ENCODE data around the gene GAS2L2.

The GAS2L2 gene

DNA sequence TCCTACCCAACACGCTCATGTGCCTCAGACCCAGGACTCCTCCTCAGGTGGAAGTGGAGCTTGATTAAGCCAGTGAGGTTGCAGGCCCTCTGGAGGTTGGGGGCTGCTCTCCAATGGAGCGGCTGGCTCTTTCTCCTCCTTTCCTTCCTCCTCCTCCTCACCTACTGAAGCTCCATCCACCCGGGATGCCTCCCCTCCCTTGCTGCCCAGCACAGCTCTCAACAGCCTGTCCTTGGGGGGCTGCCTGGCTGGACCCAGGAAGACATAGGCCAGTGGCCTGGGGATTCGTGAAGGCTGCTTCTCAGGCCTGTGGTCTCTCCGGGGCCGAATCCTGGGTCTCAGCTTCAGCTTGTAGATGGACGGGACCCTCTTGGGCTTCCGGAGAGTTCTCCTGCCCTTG, 8.2 kb downstream of the GAS2L2 start:
- no peak for DNase-seq

DNA sequence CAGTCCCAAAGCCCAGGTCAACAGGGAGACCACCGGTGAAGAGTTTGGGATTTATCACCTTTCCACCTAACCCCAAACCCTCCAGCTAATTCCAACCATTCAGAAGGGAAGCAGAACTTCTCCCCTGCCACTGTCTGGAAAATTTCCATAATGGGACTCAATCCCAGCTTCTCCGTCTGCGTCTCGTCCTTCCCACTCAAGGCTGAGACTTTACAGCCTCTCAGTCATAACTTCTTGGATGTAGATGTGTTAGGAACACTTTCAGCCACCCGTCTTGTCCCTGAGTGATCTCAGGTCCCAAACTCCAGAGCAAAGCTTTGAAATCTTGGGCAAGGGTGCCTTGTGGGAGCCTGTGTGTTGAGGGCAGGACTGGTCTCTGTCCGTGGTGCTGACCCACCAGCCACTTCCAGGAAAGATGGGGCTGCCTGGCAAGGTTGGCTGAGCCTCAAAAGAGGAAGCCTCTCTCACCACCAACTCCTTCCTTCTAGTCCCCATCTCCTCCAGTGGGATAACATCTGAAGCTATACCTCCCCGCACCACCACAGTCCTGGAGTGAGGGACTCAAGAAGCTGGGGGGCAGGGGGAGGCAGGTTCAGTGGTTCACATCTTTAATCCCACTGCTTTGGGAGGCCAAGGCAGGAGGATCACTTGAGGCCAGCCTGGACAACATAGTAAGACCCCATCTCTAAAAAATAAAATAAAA, 9.3 kb downstream of the GAS2L2 start:
- DNase-seq, result peak; percentile 11

DNA sequence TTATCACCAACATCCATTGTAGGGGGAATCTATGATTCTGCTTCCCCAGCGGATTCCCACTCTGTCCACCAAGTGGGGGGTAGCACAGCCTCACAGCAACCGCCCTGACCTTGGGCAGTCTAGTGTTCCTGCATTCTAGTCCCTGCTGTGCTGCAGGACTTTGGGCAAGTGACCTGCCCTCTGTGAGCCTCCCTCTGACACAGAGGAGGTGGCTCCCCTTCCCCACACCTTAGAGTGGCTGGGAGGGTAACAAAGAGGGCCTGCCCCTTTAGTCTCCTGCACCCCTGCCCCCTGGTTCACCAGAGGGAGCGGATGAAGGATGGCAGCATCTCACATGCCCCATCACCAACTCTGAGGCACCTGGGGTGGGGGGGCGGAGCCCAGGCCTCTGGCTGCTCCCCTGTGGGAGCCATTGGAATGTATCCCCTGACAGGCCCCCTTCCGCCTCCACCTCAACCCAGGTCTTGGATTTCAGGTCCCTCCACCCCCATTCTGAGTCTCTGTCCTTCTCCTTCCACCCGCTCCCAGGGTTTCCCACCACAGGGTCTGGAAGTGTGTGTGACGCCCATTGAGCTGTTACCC, 10.1 kb downstream of the GAS2L2 start:
- no peak for DNase-seq

DNA sequence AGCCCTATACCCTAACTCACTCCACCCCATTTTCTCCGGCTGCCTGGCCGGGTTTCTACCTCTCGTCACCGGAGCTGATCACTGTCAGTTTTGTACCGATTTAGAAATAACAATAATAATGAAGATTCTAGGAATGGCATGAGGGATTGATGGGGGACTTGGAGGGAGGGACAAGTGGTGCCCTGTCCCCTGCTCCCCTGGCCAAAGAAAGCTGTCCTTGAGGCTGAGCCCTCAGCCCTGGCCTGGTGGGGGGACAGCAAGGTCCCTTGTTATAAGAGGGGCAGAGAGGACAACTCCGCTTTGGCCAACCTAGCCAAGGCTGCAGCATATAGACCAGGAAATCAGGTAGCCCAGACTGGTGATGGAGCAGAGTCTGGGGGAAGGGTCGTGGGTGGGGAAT, 10.5 kb downstream of the GAS2L2 start:
- no peak for DNase-seq

DNA sequence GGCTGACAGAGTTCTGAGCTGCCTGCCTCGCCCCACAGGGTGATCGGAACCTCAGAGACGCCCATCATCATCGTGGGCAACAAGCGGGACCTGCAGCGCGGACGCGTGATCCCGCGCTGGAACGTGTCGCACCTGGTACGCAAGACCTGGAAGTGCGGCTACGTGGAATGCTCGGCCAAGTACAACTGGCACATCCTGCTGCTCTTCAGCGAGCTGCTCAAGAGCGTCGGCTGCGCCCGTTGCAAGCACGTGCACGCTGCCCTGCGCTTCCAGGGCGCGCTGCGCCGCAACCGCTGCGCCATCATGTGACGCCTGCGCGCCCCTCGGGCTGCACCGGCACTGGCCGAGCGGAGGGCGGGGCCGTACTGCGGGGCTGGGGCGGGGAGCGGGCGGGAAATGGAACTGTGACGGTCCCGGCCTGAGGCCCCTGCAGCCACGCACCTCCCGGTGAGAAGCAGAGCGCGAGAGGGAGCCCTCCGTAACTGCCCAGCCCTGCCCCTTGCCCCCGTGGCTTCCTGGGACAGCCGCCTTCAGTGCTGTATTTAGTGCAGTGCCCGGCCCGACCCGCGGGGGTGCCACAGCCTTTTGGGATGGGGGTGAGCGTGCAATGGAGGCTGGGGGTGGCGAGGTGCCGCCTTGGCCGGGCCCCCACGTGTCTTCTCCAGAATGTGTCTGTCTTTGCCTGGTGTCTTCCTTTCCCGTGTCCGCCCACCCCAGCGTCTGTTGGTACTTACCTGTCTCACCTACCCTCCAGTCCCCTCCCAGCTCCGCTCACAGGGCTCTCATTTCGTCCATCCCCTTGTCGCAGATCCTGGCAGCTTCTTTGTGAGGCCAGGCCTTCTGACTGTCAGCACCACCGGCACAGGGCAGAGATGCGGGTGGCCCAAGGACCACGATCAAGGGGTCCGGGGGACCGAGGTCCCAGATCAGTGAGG, 11.8 kb downstream of the GAS2L2 start:
- peak; percentile 87 for DNase-seq

DNA sequence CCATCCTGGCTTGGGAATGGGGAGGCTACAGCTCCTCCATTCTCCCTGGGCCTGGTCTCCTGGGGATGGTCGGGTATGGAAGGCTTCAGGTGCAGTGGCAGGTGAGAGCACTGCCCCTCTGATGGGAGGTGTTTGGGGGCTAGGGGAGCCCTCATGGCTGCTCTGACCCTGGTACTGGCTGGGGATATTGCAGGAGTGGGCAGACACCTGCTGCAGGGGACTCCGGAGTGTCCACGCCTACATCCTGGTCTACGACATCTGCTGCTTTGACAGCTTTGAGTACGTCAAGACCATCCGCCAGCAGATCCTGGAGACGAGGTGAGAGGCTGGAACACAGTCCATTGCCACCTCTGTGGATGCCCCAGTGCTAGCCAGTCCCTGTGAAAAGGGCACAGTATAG, 12.8 kb downstream of the GAS2L2 start:
- DNase-seq, result no peak

DNA sequence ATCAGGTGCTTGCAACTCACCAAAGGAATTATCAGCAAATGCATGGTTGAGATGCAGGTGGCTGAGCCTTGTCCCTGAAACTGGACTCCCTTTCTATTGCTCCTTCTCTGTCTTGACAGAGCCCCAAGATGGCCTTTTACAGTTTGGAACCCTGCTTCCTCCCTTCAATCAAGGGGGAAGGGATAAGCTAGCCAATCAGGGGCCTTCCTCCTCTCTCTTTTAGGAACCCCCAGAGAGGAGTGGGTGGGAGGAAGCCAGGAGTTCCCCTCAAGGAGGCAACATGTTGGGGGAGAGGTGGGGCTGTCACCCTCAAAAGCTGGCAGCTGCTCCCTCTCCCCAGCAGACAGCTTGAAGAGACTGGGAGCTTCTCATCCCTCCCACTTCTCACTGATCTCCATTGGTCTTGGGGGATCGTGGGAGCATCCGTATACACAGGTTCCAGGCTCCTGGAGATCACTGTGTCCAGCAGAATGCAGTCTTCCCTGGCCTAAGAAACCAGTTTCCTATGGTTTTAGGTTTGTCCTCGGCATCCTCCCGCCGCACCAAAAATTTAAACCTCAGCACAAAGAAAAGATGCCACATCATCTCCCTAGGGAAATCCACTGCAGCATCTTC, 14.4 kb downstream of the GAS2L2 start:
- DNase-seq, result no peak

DNA sequence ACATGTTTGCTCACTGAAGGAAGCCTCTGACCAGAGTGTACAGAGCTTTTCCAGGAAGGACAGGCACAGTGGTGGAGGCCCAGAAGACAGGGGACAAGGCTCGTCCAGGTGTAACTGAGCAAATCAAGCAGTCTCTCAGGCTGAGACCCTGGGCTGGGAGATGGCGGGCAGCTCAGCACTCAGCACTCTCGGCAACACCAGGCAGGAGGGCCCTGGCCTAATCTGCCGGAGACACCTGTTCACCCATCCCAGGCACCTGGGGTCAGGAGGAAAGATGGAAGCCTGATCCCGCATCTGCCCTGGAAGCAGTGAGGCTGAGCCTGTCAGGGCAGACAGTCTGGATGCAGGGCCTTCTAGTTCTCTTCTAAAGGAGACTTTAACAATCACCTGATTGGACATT, 16.8 kb downstream of the GAS2L2 start:
- DNase-seq, result no peak

DNA sequence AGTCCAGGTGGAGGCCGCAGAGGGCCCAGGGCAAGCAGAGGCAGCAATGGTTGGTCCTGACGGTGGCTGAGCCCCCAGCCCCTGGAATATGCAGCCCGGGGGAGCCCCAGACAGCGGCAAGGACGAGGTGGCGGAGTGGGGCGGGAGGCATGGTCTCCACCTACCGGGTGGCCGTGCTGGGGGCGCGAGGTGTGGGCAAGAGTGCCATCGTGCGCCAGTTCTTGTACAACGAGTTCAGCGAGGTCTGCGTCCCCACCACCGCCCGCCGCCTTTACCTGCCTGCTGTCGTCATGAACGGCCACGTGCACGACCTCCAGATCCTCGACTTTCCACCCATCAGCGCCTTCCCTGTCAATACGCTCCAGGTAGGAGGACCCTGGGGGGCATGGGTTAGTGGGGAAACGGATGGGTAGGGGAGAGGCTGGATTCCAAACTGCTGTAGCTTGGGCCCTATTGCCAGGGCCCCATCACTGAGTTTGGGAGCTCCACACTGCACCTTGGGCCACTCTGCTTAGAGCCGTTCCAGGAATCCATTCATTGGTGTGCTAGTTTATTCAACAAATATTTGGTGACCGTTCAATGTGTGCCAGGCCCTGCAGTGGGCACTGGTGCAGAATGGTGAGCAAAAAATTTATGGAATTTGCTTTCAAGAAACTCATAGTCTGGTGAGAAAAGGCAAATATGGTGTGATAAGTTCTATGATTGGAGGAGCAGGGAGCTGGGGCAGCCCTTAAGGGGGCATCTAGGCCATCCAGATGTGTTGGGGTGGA, 17.8 kb downstream of the GAS2L2 start:
- DNase-seq, result no peak

DNA sequence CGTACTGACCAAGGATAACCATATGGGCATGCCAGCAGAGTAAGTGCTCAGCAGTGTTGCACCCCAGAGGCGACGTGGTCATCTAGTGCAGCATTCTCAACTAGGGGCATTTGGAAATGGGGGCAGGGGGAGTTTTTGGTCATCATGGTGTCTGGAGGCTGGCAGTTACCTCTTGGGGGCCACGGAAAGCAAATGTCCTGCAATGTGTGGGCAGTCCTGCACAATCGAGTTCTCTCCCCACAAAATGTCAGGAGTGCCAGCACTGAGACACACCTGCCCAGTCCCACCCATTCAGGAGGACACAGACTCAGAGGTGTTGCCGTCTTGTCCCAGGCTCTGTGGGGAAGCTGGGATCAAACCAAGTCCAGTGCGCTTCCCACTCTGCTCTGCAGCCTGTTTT, 18.6 kb downstream of the GAS2L2 start:
- DNase-seq, result no peak

DNA sequence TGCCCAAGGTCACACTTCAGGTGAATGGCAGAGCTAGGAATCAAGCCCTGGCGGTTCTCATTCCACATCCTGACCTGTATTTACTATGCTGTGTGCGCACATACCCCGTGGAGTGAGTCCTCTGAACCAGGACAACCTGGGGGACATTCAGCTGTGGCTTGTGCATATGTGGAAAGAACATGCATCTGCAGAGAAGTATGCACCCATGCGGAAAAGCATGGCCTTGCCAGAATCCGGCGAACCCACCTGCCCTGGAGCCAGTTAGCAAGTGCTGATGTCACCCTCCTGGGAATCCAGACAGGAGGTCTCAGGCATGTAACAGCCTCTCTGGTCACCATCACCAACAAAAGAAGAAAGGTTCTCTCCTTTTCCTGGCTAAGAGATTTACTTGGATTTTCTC, 19.7 kb downstream of the GAS2L2 start:
- no peak for DNase-seq

DNA sequence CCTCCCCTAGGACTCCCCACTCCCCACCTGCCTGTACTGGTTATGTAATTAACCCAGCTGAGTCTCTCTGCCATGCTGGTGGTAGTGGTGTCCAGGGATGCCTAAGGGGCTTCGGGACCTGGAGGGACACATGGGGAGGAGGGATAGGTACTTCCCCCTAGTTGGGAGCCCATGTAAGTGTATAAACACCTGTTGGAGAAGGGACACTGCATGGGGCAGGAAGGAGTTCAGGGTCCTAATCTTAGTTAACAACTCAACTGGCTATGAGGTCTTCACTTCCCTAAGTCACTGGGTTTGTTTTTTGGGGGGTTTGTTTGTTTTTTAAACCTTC, 20.3 kb downstream of the GAS2L2 start:
- DNase-seq, result no peak

DNA sequence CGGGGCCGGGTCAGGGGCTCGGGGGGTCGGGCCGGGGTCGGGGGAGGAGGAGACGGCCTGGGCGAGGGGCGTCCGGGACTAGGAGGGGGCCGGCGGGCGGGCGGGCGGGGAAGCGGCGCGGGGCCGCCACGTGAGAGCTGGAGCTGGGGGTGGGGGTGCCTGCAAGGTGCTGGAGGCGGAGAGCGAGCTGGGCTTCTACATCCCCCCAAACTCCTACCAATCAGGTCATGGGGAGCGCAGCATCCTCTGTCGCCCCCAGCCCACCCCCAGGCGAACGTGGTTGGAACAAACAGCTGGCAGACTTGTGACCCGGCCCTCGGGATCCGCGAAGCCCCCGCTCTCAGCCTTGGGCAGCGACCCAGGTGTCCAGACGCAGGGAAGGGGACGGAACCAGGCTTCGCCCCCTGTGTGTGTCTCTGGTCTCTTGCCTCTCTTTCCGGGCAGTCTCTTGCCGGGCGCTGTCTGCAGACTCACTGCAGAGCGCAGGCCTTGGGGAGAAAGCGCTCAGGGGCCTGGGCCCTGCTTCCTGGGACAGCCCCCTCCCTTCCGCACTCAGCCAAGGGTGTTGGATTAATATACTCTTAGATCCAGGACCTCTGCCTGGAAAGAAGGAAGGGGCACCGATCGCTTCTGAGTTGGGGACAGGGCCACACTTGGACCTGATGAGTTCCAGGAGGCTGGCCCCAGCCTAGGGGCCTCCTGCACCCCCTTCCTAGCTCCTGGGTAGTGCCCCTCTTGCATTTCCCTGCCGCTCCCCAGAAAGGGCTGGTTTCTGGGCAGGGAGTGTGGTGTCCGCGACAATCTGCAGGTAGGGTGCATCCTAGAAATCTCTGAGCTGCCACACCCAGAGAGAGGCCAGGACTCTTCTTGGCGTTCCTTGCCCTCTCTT, 20.9 kb downstream of the GAS2L2 start:
- DNase-seq, result no peak

DNA sequence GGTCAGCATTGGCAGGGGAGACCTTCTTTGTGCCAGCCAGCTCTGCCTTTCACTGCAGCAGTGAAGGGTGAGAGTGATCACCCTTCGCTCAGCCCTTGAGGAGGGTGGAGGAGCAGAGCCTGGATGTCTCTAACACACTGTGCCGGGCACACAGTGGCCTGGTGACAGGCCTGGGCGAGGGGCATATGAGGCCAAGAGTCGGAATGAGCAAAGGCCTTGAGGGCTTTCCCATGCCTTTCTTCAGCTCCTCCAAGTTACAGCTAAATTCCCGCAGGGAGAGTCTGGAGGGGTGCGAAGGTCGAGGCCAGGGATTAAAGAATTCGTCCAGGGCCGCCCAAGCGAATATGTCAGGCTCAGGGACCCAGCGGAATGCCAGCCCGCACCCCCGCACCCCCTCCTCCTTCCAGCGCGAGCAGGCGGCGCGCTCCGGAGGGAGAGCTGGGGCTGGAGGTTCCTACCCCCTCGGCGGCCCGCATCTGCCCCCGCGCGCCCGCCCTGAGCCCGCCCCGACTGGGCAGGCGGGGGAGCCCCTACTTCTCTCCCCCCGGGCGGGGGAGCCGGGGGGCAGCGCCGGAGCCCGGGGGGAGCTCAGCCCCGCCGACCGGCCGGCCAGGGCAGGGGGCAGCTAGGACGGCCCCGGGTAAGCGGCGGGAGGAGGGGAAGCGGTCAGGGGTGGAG, 21.7 kb downstream of the GAS2L2 start, which contains the start of gene RASL10B:
Gene RASL10B, plus strand, starts transcription at position 401 of the 678 bp plus-strand sequence. CDS start 3,546 bp downstream, outside the sequence.
- DNase-seq, result peak; percentile 65

DNA sequence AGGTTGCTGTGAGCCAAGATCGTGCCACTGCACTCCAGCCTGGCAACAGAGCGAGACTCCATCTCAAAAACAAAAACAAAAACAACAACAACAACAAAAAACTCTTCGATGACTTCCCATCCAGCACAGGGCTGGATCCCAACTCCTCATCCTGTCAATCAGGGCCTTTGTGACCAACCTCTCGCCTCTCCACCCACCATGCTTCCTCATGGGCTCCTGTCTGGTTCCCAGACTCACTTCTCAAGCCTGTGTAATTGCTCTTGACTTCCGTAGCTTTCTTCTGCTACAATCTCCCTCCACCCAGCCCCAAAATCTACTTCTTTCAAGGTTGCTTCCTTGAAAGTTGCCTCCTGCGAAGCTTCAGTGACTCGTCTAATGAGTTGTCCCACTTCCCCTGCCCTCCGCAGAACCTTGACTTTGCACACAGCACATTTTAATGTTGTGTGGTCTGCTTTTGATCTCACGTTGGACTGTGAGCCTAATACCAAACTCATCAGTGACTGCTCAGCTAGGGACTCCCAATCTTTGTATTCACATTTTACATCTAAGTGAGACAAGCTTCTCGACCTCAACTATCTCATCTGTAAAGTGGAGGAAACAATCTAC, 22.5 kb downstream of the GAS2L2 start:
- DNase-seq, result no peak

DNA sequence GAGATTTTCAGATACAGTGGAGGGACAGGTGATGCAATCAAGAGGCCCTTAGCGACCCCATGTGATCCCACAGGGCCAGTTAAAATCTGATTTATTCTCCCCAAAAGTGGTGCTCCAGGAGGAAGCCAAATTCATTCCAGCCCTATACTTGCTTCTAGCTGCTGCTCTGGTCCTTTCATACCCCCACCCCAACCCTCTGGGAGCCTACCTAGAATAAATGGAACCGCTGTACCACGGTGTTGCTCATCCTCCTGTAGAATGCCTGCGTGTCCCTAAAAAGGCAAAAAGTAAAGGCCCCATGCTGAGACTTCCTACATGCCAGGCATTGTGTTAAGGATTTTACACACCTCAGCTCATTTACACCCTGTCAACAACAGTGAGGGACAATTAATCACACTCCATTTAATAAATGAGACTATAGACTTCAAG, 23.6 kb downstream of the GAS2L2 start:
- DNase-seq, result no peak

DNA sequence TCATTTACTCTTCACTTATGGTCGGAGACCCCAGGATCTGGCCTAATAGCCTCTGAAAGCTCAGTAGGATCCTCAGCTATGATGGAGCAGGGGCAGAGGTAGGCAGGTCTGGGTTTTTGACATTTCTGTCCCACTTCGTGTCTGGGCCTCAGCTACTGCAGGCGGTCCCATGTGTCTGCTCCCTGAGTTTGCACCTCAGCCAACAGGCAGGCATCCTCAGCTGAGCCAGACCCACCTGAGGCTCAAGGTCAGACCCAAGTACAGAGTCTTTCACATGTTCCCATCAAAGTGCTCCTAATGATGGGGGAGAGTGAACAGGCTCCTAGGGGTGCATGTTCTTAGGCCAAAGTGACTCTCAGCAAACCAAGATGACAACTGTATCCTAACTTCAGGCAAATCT, 24.5 kb downstream of the GAS2L2 start:
- DNase-seq, result no peak

DNA sequence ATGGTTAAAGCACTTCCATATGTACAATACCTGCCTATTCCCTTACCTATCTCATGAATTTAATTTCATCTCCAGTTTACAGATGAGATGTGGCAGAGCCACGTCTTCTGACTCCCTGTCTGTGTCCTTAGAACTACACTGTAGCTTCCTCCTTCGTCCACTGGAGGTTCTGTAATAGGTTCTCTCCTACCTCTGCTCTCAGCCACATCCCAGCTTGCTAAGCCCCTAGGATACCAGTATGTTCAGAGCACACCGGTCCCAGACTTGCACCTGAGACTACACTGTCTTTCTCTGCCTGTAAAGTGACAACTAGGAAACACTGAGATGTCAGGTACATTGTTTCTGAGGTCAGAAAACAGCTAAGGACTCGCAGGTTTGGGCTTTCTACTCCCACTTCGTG, 25.4 kb downstream of the GAS2L2 start:
- DNase-seq, result no peak

DNA sequence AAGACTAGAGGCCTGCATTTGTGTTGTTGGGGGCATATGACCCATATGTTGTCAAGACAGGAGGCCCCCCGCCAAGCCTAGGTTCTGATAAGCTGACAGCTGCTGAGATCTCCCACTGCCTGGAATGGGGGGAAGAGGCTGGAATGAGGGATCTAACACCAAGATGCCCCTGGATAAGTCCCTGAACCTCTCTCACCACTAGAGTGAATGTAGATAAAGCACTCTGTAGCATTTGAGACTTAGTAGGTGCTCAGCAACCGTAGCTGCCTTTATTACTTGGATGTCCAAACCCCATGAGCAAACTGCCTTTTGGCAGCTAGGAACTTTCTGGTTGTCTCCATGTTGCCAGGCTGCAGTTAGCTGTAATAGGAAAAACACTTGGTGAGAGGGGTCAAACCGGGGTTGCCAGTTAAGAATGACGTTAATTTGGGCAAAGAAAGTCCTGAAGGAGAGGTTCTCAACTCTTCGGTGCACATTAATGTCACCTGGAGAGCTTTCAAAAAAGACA, 26.0 kb downstream of the GAS2L2 start:
- no peak for DNase-seq

Measured in DMS53 (cell line).